LoVo (cell line): Measurements from ENCODE around the gene CASP12.
"Not testable (repeated sequence)": the region's sequence is repeated elsewhere in the genome, so short reads cannot be mapped to it uniquely, and the experiment has no call there.

Experiments used
- DNase-seq: peaks from one replicate; pipeline ENCODE4 v3.0.0-alpha.2; 2016; ENCODE audit warnings: low spot score

Gene CASP12

GRCh38 chr11:104897891-104898684 lies at the start of gene CASP12:
Gene CASP12 (minus strand): TSS chr11:104898460.
- DNase-seq: no peak

GRCh38 chr11:104946907-104947306 lies 48.6 kb upstream of the CASP12 start:
- DNase-seq: peak; percentile 34

GRCh38 chr11:104944076-104944475 lies 45.8 kb upstream of the CASP12 start:
- DNase-seq: no peak

- DNase-seq: no peak
Observed at GRCh38 chr11:104943561-104943960, 45.3 kb upstream of the CASP12 start.

GRCh38 chr11:104934594-104934993 lies 36.3 kb upstream of the CASP12 start:
- DNase-seq: no peak

GRCh38 chr11:104934073-104934472 lies 35.8 kb upstream of the CASP12 start:
- not testable (repeated sequence) for DNase-seq

- DNase-seq: no peak
Observed at GRCh38 chr11:104928811-104929210, 30.6 kb upstream of the CASP12 start.

GRCh38 chr11:104926771-104927611 lies 28.7 kb upstream of the CASP12 start:
- no peak for DNase-seq

- DNase-seq: no peak
Observed at GRCh38 chr11:104925850-104926249, 27.6 kb upstream of the CASP12 start.

- DNase-seq: peak; percentile 14
Observed at GRCh38 chr11:104918113-104918824, 20.0 kb upstream of the CASP12 start.

GRCh38 chr11:104917271-104918112 lies 19.2 kb upstream of the CASP12 start:
- no peak for DNase-seq

GRCh38 chr11:104916442-104916841 lies 18.2 kb upstream of the CASP12 start:
- no peak for DNase-seq

GRCh38 chr11:104912102-104912501 lies 13.8 kb upstream of the CASP12 start:
- no peak for DNase-seq

- DNase-seq: no peak
Observed at GRCh38 chr11:104908186-104908531, 9.9 kb upstream of the CASP12 start.

GRCh38 chr11:104907521-104908185 lies 9.4 kb upstream of the CASP12 start:
- DNase-seq: no peak

GRCh38 chr11:104905271-104905670 lies 7.0 kb upstream of the CASP12 start:
- DNase-seq: no peak

- DNase-seq: no peak
Observed at GRCh38 chr11:104899226-104899625, 966 bp upstream of the CASP12 start.

- DNase-seq: no peak
Observed at GRCh38 chr11:104898685-104899013, 389 bp upstream of the CASP12 start.

GRCh38 chr11:104895634-104896033 lies 2.6 kb downstream of the CASP12 start:
- DNase-seq: no peak

GRCh38 chr11:104893876-104894275 lies 4.4 kb downstream of the CASP12 start:
- DNase-seq: no peak
